Measurements from ENCODE around the gene ERBB4.

GRCh38 chr2:211391189-211391567 lies 1147.4 kb downstream of the ERBB4 start:
- TF ChIP-seq, protein P1, sequence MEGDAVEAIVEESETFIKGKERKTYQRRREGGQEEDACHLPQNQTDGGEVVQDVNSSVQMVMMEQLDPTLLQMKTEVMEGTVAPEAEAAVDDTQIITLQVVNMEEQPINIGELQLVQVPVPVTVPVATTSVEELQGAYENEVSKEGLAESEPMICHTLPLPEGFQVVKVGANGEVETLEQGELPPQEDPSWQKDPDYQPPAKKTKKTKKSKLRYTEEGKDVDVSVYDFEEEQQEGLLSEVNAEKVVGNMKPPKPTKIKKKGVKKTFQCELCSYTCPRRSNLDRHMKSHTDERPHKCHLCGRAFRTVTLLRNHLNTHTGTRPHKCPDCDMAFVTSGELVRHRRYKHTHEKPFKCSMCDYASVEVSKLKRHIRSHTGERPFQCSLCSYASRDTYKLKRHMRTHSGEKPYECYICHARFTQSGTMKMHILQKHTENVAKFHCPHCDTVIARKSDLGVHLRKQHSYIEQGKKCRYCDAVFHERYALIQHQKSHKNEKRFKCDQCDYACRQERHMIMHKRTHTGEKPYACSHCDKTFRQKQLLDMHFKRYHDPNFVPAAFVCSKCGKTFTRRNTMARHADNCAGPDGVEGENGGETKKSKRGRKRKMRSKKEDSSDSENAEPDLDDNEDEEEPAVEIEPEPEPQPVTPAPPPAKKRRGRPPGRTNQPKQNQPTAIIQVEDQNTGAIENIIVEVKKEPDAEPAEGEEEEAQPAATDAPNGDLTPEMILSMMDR (IDR thresholded peaks at IDR 0.05) = no peak
- no peak for TF ChIP-seq POLR2A (IDR thresholded peaks at IDR 0.05)

Data from Peyer's patch (tissue), 4 donors.